ENCODE data around the gene NFYC.
"Not testable (repeated sequence)": the region's sequence is repeated elsewhere in the genome, so short reads cannot be mapped to it uniquely, and the experiment has no call there.

NFYC gene

GRCh38 chr1:40708750-40709099 is 17.2 kb downstream of the NFYC start:
- DNase-seq = peak; percentile 94

GRCh38 chr1:40709100-40709801 is 17.7 kb downstream of the NFYC start:
- DNase-seq = peak; percentile 94

- no peak for DNase-seq
Observed at GRCh38 chr1:40709802-40710278, 18.3 kb downstream of the NFYC start.

GRCh38 chr1:40710581-40711315 is 19.2 kb downstream of the NFYC start:
- no peak for DNase-seq

- no peak for DNase-seq
Observed at GRCh38 chr1:40711465-40712404, 20.2 kb downstream of the NFYC start.

- DNase-seq = peak; percentile 74
Observed at GRCh38 chr1:40712405-40712944, 21.0 kb downstream of the NFYC start.

GRCh38 chr1:40712997-40713396 is 21.5 kb downstream of the NFYC start:
- DNase-seq = no peak

- no peak for DNase-seq
Observed at GRCh38 chr1:40715491-40716059, 24.1 kb downstream of the NFYC start.

GRCh38 chr1:40717065-40717464 is 25.6 kb downstream of the NFYC start:
- DNase-seq = no peak

- DNase-seq = no peak
Observed at GRCh38 chr1:40717955-40718354, 26.5 kb downstream of the NFYC start.

GRCh38 chr1:40720493-40720892 is 29.0 kb downstream of the NFYC start:
- no peak for DNase-seq

GRCh38 chr1:40722622-40723021 is 31.1 kb downstream of the NFYC start:
- no peak for DNase-seq

GRCh38 chr1:40723196-40723955 is 31.9 kb downstream of the NFYC start:
- DNase-seq = no peak

GRCh38 chr1:40727662-40728061 is 36.2 kb downstream of the NFYC start:
- not testable (repeated sequence) for DNase-seq

- not testable (repeated sequence) for DNase-seq
Observed at GRCh38 chr1:40729316-40729862, 37.9 kb downstream of the NFYC start.

- no peak for DNase-seq
Observed at GRCh38 chr1:40732756-40733301, 41.3 kb downstream of the NFYC start.

GRCh38 chr1:40734882-40735628 is 43.6 kb downstream of the NFYC start:
- DNase-seq = no peak

GRCh38 chr1:40736085-40736531 is 44.6 kb downstream of the NFYC start:
- no peak for DNase-seq

- no peak for DNase-seq
Observed at GRCh38 chr1:40738831-40739230, 47.3 kb downstream of the NFYC start.

GRCh38 chr1:40739455-40740008 is 48.0 kb downstream of the NFYC start:
- no peak for DNase-seq

Data from NCI-H2081 treated with DMSO at 0.1 percent for 48 hours (cell line).